NCI-H2107 treated with DMSO at 0.1 percent for 48 hours (cell line): ENCODE data around the gene UBXN1.
A peak's percentile ranks its signal among the peaks of the same experiment; 100 is the strongest.

ENCODE experiments used
- DNase-seq: peaks from one replicate; lab custom pipeline; 2025; ENCODE audit not compliant: unreplicated experiment; lab: John Stamatoyannopoulos, UW

Gene UBXN1

DNA sequence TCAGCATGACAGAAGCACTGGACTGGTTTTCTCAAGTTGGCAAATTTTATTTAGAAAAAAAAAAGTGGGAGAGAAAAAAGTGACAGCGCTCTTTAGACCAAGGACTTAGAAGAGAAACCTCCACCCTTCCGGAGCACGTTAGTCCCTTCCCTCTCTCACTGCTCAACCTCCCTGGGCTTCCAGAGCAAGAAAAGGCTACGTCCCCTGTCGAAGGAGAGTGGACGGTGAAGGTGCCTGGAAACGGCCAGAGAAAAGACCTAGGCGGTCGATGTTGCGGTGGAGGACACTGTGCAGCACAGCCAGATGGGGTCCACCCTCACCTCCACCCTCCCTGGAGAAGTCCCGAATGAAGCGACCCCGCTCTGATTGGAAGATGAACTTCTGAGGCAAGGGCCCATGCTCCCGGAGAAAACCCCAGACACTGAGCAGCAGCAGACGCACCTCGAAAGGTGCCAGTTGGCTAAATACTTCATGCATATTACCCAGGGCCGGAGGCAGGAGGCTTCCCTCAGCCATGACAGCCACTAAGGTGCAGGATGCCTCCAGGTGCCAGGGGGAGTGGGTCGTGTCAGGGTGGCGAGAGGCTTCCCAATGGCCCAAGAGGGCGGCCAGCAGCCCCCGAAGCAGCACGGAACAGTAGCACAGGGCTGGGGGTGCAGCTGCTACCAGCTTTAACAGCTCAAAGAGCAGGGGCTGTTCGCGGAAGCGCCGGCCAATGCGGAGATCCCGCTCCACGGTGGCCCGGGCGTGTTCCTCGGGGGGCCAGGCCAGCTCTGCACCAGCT lies 31.9 kb downstream of the UBXN1 start:
- DNase-seq = no peak

DNA sequence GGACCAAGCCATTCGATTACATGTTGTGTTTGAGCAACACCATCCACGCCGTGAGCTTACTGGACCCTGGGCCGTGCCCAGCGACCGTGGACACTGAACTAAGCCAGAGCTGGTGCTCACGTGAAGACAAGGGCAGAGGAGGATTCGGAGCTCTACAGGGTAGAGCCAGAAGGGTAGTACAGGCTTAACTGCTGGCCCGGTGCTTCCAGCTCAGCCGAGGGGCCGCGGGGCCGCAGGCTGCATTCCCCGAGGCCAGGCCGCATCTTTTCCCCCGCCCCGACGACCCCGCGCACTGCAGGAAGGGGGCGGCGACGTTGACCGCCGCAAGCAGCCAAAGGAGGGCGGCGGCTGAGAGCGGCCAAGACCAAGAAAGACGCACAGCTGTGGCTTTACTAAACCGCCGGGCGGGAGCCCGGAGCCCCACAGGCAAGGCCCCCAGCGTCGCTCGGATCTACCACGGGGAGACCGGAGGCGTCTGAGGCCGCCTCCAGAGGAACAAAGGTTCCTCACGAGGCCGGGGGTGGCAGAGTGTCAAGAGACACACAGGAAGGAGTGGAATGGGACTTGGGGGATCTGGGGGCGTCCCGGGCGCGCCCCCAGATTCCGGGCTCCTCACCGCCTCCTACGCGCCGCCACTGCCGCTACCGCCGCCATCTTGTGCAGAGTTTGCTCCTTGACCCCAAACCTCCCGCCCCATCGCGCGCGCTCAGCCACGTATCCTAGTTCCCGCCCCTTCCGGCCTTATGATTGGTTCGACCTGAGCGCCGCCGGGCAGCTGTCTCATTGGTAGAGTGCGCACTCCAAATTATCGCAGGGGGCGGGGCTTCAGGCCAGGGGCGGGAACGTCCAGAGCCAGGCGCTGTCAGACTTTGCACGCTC lies 32.7 kb downstream of the UBXN1 start, which contains the start of gene GANAB:
GANAB (minus strand) TSS at position 668 of the 879 bp plus-strand sequence; CDS start at position 654, 14 bp downstream.
- DNase-seq = peak; percentile 95

DNA sequence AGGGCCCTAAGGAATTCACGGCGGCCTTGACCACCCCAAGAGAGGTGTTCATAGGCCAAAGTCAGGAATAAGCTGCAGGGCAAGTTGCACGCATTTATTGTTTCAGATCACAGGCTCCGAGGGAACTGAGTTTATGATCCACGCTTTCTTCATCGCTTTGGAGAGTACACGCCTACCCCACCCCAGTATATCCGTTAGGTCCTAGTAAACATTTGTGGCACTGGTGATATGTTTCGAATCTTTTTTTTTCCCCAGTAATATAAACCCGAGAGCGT lies 33.3 kb downstream of the UBXN1 start:
- DNase-seq = no peak

DNA sequence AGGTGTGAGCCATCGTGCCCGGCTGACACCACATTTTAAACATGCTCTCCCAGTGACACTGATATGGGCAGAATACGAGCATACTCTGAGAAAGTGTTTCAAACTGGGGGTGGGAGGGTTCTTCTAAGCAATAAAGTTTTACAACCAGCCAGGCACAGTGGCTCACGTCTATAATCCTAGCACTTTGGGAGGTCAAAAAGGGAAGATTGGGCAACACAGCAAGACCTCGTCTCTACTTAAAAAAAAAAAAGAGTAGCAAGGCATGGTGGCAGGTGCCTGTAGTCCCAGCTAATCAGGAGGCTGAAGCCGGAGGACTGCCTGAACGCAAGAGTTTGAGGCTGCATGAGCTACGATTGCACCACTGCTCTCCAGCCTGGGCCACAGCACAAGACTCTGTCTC lies 34.7 kb downstream of the UBXN1 start:
- no peak for DNase-seq

DNA sequence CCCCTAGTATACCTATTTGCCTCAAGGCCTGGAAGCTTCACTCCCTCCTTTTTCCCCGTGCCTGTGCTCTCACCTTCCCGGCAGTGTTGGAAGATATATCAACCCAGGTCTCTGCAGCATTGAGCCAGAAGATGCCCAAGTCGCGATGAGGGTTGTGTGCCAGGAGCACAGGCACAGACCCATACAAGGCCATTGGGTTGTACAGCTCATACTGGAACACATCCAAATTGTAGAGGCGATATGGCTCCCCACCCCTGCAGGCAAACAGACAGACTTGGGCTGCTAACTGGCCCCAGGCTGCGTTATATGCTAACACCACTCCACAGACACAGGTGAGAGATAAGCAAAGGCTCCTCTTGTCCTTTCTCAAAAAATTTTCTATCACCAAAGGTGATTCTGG lies 46.4 kb downstream of the UBXN1 start:
- no peak for DNase-seq

DNA sequence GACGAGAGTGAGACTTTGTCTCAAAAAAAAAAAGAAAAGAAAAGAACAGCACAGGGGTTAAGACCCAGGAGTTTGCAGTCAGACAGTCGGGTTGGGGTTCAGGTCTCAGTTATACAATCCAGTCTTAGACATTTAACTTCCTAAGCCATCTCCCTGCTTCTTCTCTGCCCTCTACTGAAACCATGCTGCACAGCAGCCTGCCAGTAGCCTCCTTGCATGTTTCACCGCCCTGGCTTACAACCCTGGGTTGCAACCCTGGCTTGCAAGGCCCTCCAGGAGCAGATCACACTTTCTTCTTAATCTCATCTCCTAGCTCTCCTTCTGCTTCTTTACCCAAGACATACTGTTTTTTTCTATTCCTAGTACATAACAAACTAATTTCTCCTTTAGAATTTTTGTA lies 51.2 kb downstream of the UBXN1 start:
- DNase-seq = no peak
